K562 (cell line): ENCODE measurements around the gene MTMR3. TPM values are rescaled to one million over a fixed set of nuclear protein-coding genes. Genes with fewer than 3 reads are reported as not detected.

Experiments
- ATAC-seq: fragments of 200-7000 bp; cut with Tn5 transposase; 3 replicates; pipeline ENCODE4 v1.9.1; 2020; ENCODE audit warnings: moderate library complexity
- BruUV-seq: library from RNA; stranded (reverse); fragments of 400-500 nt; replicated peaks from 2 replicates; lab custom pipeline; 2021; lab: Mats Ljungman, UMichigan
- CTCF ChIA-PET: fragments of 300-600 bp; formaldehyde crosslinking; extraction: SDS; loops from one replicate; lab custom pipeline; 2021; ENCODE audit warnings: low intra/inter-chr PET ratio; lab: Yijun Ruan, JAX
- POLR2A ChIA-PET: fragments of 300-600, 350-650 bp; sonication (Branson Sonifier 250); formaldehyde crosslinking; extraction: SDS; loops from one replicate; lab custom pipeline; 2021; ENCODE audit warnings: antibody characterized with exemption, inconsistent platforms; lab: Yijun Ruan, JAX
- DNase-seq, 4 experiments: peaks; one replicate each; pipeline versions ENCODE4 v3.0.0 to v3.0.0-alpha.2; 2011 to 2018; ENCODE audit warnings: low spot score in 3 of 4, mixed read lengths in 3 of 4; ENCODE audit errors: extremely low read depth in 1 of 4
- FAIRE-seq: peaks from 2 replicates; lab custom pipeline; 2011; peaks lifted over from hg19 to GRCh38; lab: Jason Lieb, UNC
- H2AFZ ChIP-seq: 2 replicates; pipeline ENCODE4 v1.6.0; 2011; ENCODE audit warnings: low read depth, low read length, control low read depth, inconsistent platforms
- H3K27ac ChIP-seq: fragments of 200-600 bp; 3 replicates; pipeline ENCODE4 v1.8.0; 2011; ENCODE audit warnings: low read depth, mild to moderate bottlenecking, control low read depth, inconsistent platforms, low read length, moderate library complexity, mixed read lengths; ENCODE audit errors: extremely low read depth
- H3K27me3 ChIP-seq, 2 experiments: fragments of 300-600 bp in 1 of 2; 2 replicates in 1 of 2; 3 replicates in 1 of 2; pipeline versions ENCODE4 v1.6.0 to v1.8.0; 2011; ENCODE audit warnings: inconsistent platforms in 2 of 2, low read length in 2 of 2, mild to moderate bottlenecking in 1 of 2, mixed read lengths in 1 of 2, moderate library complexity in 1 of 2; ENCODE audit not compliant: control insufficient read depth in 2 of 2, insufficient read depth in 2 of 2
- H3K36me3 ChIP-seq: fragments of 300-600 bp; 3 replicates; pipeline ENCODE4 v1.8.0; 2011; ENCODE audit warnings: mild to moderate bottlenecking, low read length, inconsistent platforms; ENCODE audit not compliant: control insufficient read depth, insufficient read depth
- H3K4me1 ChIP-seq, 2 experiments: fragments of 200-600 bp in 1 of 2; replicated peaks in 1 of 2; 2 replicates in 1 of 2; 3 replicates in 1 of 2; pipeline versions ENCODE4 v1.5.1 to v1.8.0; 2011; ENCODE audit warnings: inconsistent platforms in 2 of 2, low read length in 2 of 2, mild to moderate bottlenecking in 1 of 2, mixed read lengths in 1 of 2, moderate library complexity in 1 of 2; ENCODE audit not compliant: control insufficient read depth in 2 of 2, insufficient read depth in 2 of 2
- H3K4me2 ChIP-seq: 2 replicates; pipeline ENCODE4 v1.6.1; 2011; ENCODE audit warnings: low read length, control low read depth, inconsistent platforms, mixed read lengths; ENCODE audit not compliant: insufficient read depth
- H3K4me3 ChIP-seq: fragments of 200-600 bp; sonication (generic), shearing (Covaris generic); 2 replicates; pipeline ENCODE4 v1.5.1; 2016; ENCODE audit warnings: control low read depth, inconsistent platforms
- H3K79me2 ChIP-seq: fragments of 200-600 bp; 3 replicates; pipeline ENCODE4 v1.8.0; 2011; ENCODE audit warnings: low read length, inconsistent platforms; ENCODE audit not compliant: control insufficient read depth, insufficient read depth
- H3K9ac ChIP-seq, 2 experiments: 2 replicates each; pipeline versions ENCODE4 v1.6.0 to v1.6.1; 2011; ENCODE audit warnings: low read depth in 2 of 2, low read length in 2 of 2, control low read depth in 1 of 2, inconsistent platforms in 1 of 2, mild to moderate bottlenecking in 1 of 2, mixed read lengths in 1 of 2; ENCODE audit not compliant: insufficient read depth in 1 of 2
- H3K9me1 ChIP-seq: one replicate; pipeline ENCODE4 v1.6.0; 2011; ENCODE audit warnings: inconsistent platforms, mild to moderate bottlenecking, low read length, moderate library complexity; ENCODE audit not compliant: control insufficient read depth, insufficient read depth
- H3K9me3 ChIP-seq: replicated peaks from 2 replicates; pipeline ENCODE4 v1.5.1; 2011; ENCODE audit warnings: low read depth, low read length, inconsistent platforms; ENCODE audit not compliant: control insufficient read depth, insufficient read depth
- H4K20me1 ChIP-seq: replicated peaks from 2 replicates; pipeline ENCODE4 v1.6.1; 2011; ENCODE audit warnings: low read length, inconsistent platforms, mixed read lengths; ENCODE audit not compliant: control insufficient read depth, insufficient read depth
- ADNP ChIP-seq: fragments of 200-800 bp; sonication (Bioruptor generic); IDR thresholded peaks from 2 replicates; pipeline ENCODE4 v1.6.1; 2016; ENCODE audit warnings: missing genetic modification characterization, missing compliant biosample characterization
- BHLHE40 ChIP-seq: IDR thresholded peaks from 2 replicates; pipeline ENCODE4 v1.6.1; 2011; ENCODE audit warnings: low read length, improper control_type of control experiment
- BRD9 ChIP-seq: fragments of 450-650 bp; IDR thresholded peaks from 2 replicates; pipeline ENCODE4 v1.6.1; 2018; ENCODE audit warnings: low read depth; ENCODE audit not compliant: partially characterized antibody
- CSDE1 ChIP-seq, 2 experiments: fragments of 450-650 bp; IDR thresholded peaks; 2 replicates each; pipeline ENCODE4 v1.6.1; 2016; ENCODE audit warnings: mild to moderate bottlenecking in 1 of 2
- CXXC5 ChIP-seq: fragments of 250-450 bp; sonication (Bioruptor Pico); IDR thresholded peaks from 2 replicates; pipeline ENCODE4 v1.8.0; 2022; ENCODE audit warnings: inconsistent platforms, mild to moderate bottlenecking, moderate library complexity
- ELF4 ChIP-seq: fragments of 450-650 bp; formaldehyde crosslinking; IDR thresholded peaks from 2 replicates; pipeline ENCODE4 v1.4.0; 2022; ENCODE audit warnings: missing genetic modification characterization
- LEF1 ChIP-seq: fragments of 450-650 bp; IDR thresholded peaks from 2 replicates; pipeline ENCODE4 v1.6.1; 2016; ENCODE audit warnings: mild to moderate bottlenecking
- MYBL2 ChIP-seq, 2 experiments: fragments of 450-650 bp in 1 of 2; sonication (generic) in 1 of 2; formaldehyde crosslinking in 1 of 2; IDR thresholded peaks; 2 replicates each; pipeline versions ENCODE4 v1.6.1 to v1.8.1; 2017 to 2022; ENCODE audit warnings: borderline replicate concordance in 1 of 2, inconsistent platforms in 1 of 2, low read depth in 1 of 2, mild to moderate bottlenecking in 1 of 2, missing genetic modification reagents in 1 of 2, moderate library complexity in 1 of 2
- NFXL1 ChIP-seq: fragments of 450-650 bp; formaldehyde crosslinking; IDR thresholded peaks from 2 replicates; pipeline ENCODE4 v1.4.0; 2021; ENCODE audit warnings: mild to moderate bottlenecking
- PCBP1 ChIP-seq: fragments of 200-400 bp; formaldehyde crosslinking; IDR thresholded peaks from 2 replicates; pipeline ENCODE4 v1.6.1; 2018; ENCODE audit warnings: mild to moderate bottlenecking, low read depth, low read length; ENCODE audit not compliant: poor library complexity, severe bottlenecking
- PYGO2 ChIP-seq: fragments of 450-650 bp; IDR thresholded peaks from 2 replicates; pipeline ENCODE4 v1.6.1; 2016; ENCODE audit warnings: mild to moderate bottlenecking, missing genetic modification characterization, moderate library complexity, missing compliant biosample characterization
- SNAPC5 ChIP-seq: fragments of 250-450 bp; sonication (Bioruptor Pico); IDR thresholded peaks from 2 replicates; pipeline ENCODE4 v1.8.0; 2021; ENCODE audit warnings: moderate library complexity, mild to moderate bottlenecking, inconsistent platforms
- SP1 ChIP-seq: sonication (generic); formaldehyde crosslinking; IDR thresholded peaks from 2 replicates; pipeline ENCODE4 v1.8.1; 2022; ENCODE audit warnings: mild to moderate bottlenecking, missing genetic modification reagents
- SRSF9 ChIP-seq: fragments of 200-400 bp; formaldehyde crosslinking; IDR thresholded peaks from 2 replicates; pipeline ENCODE4 v1.6.1; 2017; ENCODE audit warnings: low read depth, low read length, borderline replicate concordance
- TFAM ChIP-seq: fragments of 250-450 bp; sonication (Bioruptor Pico); conservative IDR thresholded peaks from 2 replicates; pipeline ENCODE4 v1.5.0; 2021; ENCODE audit warnings: mild to moderate bottlenecking, moderate library complexity
- XRCC3 ChIP-seq: fragments of 450-650 bp; IDR thresholded peaks from 2 replicates; pipeline ENCODE4 v1.6.1; 2017; ENCODE audit warnings: mild to moderate bottlenecking, moderate library complexity
- XRCC4 ChIP-seq: IDR thresholded peaks from one replicate; pipeline ENCODE4 v1.6.1; 2011; ENCODE audit not compliant: insufficient read depth, insufficient read length; ENCODE audit errors: extremely low read depth
- WGBS: fragments of 100-300 bp; shearing (Covaris generic); methylation state at CpG from one replicate; pipeline ENCODE4 v1.1.6; 2016; ENCODE audit warnings: low coverage, mixed read lengths; ENCODE audit not compliant: insufficient coverage; ENCODE audit errors: missing lambda C conversion rate; 5-methylcytosine and 5-hydroxymethylcytosine counted together
- in situ Hi-C: fragments of 300-500 bp; cut with MboI; formaldehyde crosslinking; loops from 4 replicates; pipeline ENCODE4 v1.15.0; 2018; ENCODE audit warnings: inconsistent platforms, mixed read lengths
- intact Hi-C: fragments of 100-400 bp; cut with micrococcal nuclease; formaldehyde crosslinking; loops from 2 replicates; pipeline ENCODE4 v1.14.2; 2022
- polyA plus RNA-seq, 8 experiments: library from polyadenylated mRNA; depleted of rRNA in 4 of 8; stranded (reverse) in 5 of 8; unstranded in 3 of 8; fragments of >200 nt; fragmentation: Nextera tagmentation in 2 of 8; fragmentation: Illumina TruSeq in 1 of 8; extraction: Ambion mirVana in 2 of 8; extraction: Trizol in 1 of 8; gene quantifications; 2 replicates each; pipeline versions ENCODE4 v1.2.1 to v1.2.3, GENCODE V29; 2011 to 2014; ENCODE audit warnings: inconsistent platforms in 1 of 8, missing spikeins in 1 of 8
- total RNA-seq, 7 experiments: library from RNA; depleted of rRNA in 6 of 7; stranded (reverse); fragments of >200 nt in 6 of 7; fragmentation: Illumina TruSeq in 2 of 7; extraction: Trizol in 2 of 7; gene quantifications; 2 replicates each; pipeline versions ENCODE4 v1.2.1 to v1.2.3, GENCODE V29; 2011 to 2021; ENCODE audit warnings: low replicate concordance in 1 of 7
- TF ChIP-seq, protein P1 (sequence below), 2 experiments: fragments of 450-650 bp; IDR thresholded peaks; 2 replicates each; pipeline ENCODE4 v1.6.1; 2016
- TF ChIP-seq, protein P2 (sequence below): sonication (generic); formaldehyde crosslinking; IDR thresholded peaks from 2 replicates; pipeline ENCODE4 v1.8.0; 2022; ENCODE audit warnings: mild to moderate bottlenecking, missing genetic modification reagents

MTMR3 gene
- total and polyA plus RNA-seq, 9 of the 15 experiments (the other 6 are each of a cell fraction or from before 2014, with no cell fraction given) = 1.6 to 13.7 (median 7.9) TPM

DNA sequence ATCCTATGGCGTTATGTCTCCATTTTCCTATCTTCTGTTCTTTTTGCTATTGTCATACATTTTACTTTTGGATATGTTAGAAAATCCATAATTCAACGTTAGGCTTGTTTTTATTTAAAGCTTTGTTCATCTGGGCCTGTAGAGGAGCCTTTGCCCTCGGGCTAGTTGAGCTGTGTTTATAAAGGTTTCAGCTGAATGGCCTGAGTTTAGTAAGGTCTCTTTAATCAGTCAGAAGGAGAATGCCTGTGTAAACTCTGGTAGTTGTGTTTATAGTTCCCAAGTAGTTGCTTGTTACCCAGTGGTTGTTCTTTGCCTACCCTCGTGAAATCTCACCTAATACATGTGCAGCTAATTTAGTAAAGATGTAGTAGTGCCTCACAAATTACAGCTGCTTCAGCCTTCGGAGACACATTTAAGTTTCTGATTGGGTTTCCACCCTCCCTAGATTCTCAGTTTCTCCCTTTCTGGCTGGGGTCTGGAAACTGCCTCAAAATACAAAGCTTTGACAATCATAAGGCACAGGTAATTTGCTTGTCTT, 33.1 kb downstream of the MTMR3 start:
- Histone ChIP-seq H4K20me1 (no peaks in the 10 kb centered on the region), H3K9ac (no peak overlapping the region), H3K79me2 (peaks cover 41% of the 10 kb centered on the region), H3K9me1 (peaks cover under 1% of the 10 kb centered on the region), H3K36me3 (no peaks in the 10 kb centered on the region), H3K9me3 (no peaks in the 10 kb centered on the region), H3K4me2 (no peak overlapping the region), H3K4me1 (peaks cover 0 to 2% of the 10 kb centered on the region in 2 experiments; a peak in 1 of 5 replicates), H3K27ac (no peak overlapping the region), H2AFZ (no peak overlapping the region), H3K4me3 (no peak overlapping the region), H3K27me3 (no peaks in the 10 kb centered on the region)
- DNase-seq (no peak), FAIRE-seq (no peak), ATAC-seq (no peak)
- CTCF ChIA-PET = no interaction called here
- in situ Hi-C loops (no loop called here), intact Hi-C loops (no loop called here)
- TF ChIP-seq SRSF9 (no peak), BRD9 (no peak), XRCC3 (no peak), NFXL1 (CRISPR knock-in tag) (no peak), SNAPC5 (no peak), LEF1 (no peak), BHLHE40 (no peak), PCBP1 (no peak), XRCC4 (no peak), ELF4 (CRISPR knock-in tag) (no peak), SP1 (no peak), ADNP (tag) (no peak), CSDE1 (IDR thresholded peaks at IDR 0.05) (no peak), PYGO2 (tag) (no peak), CXXC5 (CRISPR knock-in tag) (no peak), TFAM (no peak), MYBL2 (IDR thresholded peaks at IDR 0.05; ENCODE audit: low read depth) (no peak), MYBL2 (CRISPR knock-in tag; IDR thresholded peaks at IDR 0.05; ENCODE audit: borderline replicate concordance) (no peak)
- TF ChIP-seq, protein P1, sequence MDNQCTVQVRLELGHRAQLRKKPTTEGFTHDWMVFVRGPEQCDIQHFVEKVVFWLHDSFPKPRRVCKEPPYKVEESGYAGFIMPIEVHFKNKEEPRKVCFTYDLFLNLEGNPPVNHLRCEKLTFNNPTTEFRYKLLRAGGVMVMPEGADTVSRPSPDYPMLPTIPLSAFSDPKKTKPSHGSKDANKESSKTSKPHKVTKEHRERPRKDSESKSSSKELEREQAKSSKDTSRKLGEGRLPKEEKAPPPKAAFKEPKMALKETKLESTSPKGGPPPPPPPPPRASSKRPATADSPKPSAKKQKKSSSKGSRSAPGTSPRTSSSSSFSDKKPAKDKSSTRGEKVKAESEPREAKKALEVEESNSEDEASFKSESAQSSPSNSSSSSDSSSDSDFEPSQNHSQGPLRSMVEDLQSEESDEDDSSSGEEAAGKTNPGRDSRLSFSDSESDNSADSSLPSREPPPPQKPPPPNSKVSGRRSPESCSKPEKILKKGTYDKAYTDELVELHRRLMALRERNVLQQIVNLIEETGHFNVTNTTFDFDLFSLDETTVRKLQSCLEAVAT (IDR thresholded peaks at IDR 0.05) = no peak
- TF ChIP-seq, protein P2, sequence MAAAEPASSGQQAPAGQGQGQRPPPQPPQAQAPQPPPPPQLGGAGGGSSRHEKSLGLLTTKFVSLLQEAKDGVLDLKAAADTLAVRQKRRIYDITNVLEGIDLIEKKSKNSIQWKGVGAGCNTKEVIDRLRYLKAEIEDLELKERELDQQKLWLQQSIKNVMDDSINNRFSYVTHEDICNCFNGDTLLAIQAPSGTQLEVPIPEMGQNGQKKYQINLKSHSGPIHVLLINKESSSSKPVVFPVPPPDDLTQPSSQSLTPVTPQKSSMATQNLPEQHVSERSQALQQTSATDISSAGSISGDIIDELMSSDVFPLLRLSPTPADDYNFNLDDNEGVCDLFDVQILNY (CRISPR knock-in tag) = no peak
- 63% methylated on average over 4 of the region's 5 CpGs for WGBS
- POLR2A ChIA-PET = interaction anchor here (0.6 to 2.2 kb wide), 3 partner anchors 8 to 95 kb away, joined by 3 to 6 read pairs (median 4); no protein-coding TSS in a partner anchor
- BruUV-seq = no TSS peak
